NCI-H1694 (cell line): ENCODE results near the gene CLEC5A.
"Not testable (repeated sequence)": the region's sequence is repeated elsewhere in the genome, so short reads cannot be mapped to it uniquely, and the experiment has no call there.

ENCODE experiments used
- DNase-seq: peaks from one replicate; lab custom pipeline; 2025; lab: John Stamatoyannopoulos, UW

Gene CLEC5A

DNA sequence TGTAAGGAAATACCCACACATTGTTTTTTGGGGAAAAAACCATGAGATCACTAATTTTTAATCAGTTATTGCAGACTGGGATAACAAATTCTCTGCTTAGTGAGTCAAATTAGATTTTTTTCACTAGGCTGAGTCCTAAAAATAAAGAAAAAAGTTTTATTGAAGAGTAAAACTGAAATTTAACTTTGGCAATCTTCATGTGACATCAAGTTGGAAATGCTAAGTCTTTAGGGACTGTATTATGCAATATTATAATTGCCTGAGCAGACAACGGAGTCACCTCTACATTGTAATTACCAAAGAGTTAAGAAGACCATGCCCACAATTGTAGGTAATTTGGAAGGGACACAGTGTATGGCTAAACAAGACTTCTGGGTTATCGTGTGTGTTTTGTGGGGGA is 2.2 kb upstream of the CLEC5A start:
- no peak for DNase-seq

DNA sequence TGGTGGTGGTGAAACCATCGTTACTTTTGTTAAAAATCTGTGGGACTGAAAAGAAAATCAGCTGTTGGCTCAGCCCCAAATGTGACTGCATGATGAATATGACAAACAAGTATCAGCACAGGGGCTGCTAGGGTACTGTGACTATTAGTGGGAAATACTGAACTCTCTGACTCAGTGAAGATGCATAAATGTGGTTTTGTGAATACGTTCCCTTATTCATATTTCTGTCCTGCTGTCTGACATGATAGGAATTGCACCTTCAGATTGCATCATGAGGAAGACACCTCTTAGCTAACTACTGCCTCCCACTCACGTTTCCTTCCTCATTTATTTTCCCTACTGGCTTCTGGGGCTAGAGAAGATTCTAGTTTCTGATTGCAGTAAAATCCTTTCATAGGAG is 1.4 kb downstream of the CLEC5A start:
- no peak for DNase-seq

GRCh38 chr7:141944811-141945210 is 2.0 kb downstream of the CLEC5A start:
- no peak for DNase-seq

DNA sequence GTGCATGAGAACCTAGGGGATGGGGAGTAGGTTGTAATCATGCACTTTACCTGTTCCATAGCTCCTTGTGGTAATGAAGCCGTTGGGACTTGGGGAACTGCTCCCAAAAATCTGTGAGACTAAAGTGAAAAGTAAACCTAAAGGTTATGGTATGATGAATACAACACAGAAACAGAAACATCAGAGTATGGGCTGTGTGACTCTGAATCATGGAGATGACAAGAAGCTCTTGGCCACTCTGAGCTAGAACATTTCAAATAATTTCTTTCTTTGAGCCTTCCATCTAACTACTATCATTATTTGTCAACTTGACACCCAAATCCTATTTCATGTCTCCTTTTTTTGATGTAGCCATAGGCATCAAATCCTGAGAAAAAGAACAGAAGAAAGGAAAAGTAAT is 2.9 kb downstream of the CLEC5A start:
- no peak for DNase-seq

DNA sequence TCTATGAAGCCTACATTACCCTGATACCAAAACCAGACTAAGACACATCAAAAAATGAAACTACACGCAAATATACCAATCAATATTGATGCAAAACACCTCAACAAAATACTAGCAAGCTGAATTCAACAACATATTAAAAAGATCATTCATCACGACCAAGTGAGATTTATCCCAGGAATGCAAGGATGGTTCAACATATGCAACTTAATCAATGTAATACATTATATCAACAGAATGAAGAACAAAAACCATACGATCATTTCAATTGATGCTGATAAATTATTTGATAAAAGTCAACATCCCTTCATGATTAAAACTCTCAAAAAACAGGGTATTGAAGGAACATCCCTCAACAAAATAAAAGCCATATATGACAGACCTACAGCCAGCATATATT is 5.7 kb downstream of the CLEC5A start:
- DNase-seq: no peak

- DNase-seq: no peak
These were observed 16.6 kb downstream of the CLEC5A start for GRCh38 chr7:141930211-141930610.

DNA sequence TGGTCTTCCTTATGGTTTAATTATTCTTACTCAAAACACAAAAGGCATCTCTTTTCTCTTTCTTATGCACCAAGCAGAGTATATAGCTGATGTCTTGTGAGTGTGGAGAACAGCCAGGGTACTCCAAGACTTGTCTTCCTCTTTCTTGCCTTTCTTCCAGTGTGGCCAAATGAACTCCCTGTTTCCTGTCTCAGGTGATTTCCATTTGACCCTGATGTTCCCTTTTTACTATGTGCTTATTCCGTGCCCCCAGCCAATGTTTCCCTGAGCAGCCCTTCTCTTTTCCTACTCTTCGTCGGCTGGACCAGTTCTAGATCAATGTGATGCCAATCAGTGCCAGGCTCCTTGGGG is 18.0 kb downstream of the CLEC5A start:
- DNase-seq: no peak

- DNase-seq: no peak
These were observed 18.5 kb downstream of the CLEC5A start for GRCh38 chr7:141928146-141928844.

DNA sequence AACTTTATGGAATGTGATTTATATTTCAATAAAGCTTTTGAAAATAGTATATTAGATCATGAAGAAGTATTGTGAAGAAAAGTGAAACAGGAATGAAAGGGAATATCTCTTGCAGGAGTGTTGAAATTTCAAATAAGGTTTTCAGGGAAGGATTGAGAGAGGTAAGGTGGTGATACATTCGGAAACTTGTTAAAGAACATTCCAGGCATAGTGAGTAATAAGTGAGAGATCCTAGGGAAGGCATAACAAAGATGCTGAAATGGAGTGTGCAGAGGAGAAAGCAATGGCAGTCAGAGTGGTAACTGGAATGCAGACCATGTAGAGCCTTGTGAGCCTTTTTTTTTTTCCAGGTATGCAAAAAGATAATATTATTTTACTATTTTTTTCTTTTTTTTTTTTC is 26.5 kb downstream of the CLEC5A start:
- DNase-seq: no peak

DNA sequence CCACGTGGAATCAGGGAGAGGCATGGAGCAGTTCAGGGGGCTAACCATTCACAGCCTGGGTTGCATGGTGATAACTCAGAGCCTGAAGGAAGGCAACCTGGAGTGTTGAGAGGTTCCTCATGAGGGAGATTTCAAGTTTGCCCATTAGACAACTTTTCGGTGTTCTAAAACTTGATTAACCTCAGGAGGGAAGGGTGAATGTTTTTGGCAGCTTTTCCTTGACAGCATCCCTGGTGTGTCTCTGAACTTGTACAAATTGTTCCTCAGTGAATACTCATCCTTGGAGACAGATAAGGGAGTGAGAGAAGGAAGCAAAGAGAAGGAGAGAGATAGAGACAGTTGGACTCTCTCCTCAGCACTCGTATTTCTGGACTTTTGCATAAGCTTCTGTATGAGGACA is 30.7 kb downstream of the CLEC5A start, which contains the start of gene OR9A4:
TSS of gene OR9A4 (plus strand) at position 301 of the 400 bp plus-strand sequence. CDS start 2,477 bp downstream, outside the sequence.
- DNase-seq: no peak

- no peak for DNase-seq
These were observed 31.2 kb downstream of the CLEC5A start for GRCh38 chr7:141915565-141915964.

GRCh38 chr7:141911391-141911790 is 35.4 kb downstream of the CLEC5A start:
- no peak for DNase-seq

GRCh38 chr7:141906285-141906684 is 40.5 kb downstream of the CLEC5A start:
- no peak for DNase-seq

GRCh38 chr7:141899366-141899765 is 47.4 kb downstream of the CLEC5A start:
- not testable (repeated sequence) for DNase-seq

DNA sequence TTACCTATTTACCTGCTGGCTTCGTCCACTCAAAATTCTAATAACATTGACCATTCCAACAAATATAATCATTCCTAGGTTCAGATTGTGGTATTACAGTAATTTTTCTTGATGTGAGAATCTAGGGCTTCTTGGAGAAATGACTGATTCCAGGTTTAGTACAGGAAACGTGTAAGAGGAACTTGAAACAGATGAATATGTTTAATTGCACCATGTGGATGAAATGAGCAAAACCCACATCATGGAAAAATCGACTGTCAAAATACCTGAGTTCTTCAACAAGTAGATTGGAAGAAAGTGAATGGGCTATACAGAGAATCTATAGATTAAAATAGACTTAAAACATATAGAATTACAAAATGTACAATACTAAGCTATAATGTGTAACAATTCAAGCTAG is 55.4 kb downstream of the CLEC5A start:
- DNase-seq: no peak

DNA sequence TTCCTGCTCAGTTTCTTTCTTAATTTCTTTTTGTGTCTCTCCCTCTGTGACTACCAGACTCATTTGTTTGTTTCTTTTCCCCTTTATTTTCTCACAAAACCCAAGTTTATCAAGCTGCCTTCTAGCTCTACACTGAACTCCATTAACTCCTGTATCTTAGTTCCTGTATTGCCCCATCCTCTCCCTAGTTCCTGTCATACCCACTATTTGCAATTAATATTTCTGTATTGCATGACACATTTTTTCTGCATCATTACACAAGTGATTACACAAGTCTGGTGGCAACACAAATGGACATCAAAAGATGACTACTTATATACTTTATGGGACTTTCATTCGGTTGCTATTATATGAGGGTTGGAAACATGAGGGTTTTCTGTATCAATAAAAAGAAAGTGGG is 57.5 kb downstream of the CLEC5A start:
- no peak for DNase-seq

- DNase-seq: no peak
These were observed 62.1 kb downstream of the CLEC5A start for GRCh38 chr7:141884539-141885225.

DNA sequence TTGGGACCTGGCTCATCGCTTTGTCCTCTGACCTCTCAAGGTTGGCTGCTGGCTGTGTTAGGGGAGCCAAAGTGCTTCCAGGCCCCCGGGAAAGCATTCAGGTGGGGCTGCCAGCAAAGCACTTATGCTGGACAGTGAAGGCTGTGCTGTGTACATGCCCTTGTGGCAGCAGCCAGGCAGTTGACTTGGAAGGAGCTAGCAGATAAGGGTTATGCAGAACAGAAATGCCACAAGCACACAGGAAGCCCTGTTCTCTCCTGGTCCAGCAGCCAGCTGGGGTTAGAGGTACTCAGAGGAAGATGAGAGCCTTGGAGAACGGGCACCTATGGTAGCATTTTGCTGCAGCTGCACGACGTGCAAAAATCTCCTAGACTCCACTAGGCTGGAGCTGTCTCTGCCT is 65.8 kb downstream of the CLEC5A start:
- DNase-seq: no peak

DNA sequence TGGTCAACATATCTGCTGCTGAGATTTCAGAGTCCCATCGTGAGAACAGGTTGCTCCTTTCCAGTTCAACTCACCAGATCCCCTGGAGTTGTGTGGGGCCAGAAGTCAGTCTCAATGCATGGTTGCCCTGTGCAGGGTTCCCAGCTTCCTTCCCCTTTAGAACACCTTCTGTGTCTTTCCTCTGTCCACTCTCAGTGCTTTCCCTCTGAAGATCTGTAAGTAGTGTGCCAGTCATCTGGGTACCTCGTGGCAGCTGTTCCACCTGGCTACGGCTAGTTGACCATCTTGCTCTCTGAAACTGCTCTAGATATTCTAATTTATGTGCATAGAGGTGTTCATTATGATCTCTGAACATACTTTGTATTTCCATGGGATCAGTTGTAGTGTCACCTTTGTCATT is 69.4 kb downstream of the CLEC5A start:
- no peak for DNase-seq
